ENCODE measurements around the gene CDKN2A. TPM values are rescaled to one million over a fixed set of nuclear protein-coding genes. Genes with fewer than 3 reads are reported as not detected.
"Not testable (repeated sequence)": the region's sequence is repeated elsewhere in the genome, so short reads cannot be mapped to it uniquely, and the experiment has no call there.

Gene CDKN2A
- polyA plus RNA-seq, 4 donors, result 0.53 TPM; not detected in 3

DNA sequence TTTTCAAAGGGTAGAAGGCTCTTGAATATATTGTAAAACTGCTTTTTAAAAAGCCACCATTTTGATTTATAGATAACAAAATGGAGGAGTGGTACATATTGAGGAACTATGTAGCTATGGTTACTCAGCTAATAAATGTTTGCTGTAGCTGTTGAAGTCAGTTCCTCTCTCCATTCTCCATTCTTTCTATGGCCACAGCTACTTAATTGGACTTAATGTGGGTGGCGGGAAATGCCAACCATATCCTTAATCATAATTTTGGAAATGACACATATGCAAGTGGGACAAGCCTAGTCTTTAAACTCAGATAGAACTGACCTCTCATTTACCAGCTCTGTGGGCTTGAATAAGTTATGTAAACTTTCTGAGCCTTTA is 10.6 kb downstream of the CDKN2A start:
- DNase-seq (ENCODE audit: low read depth in 4 of 4, low spot score in 3 of 4), result no peak

- no peak for DNase-seq (ENCODE audit: low read depth in 4 of 4, low spot score in 3 of 4)
Observed at GRCh38 chr9:21982861-21983560, 11.2 kb downstream of the CDKN2A start.

DNA sequence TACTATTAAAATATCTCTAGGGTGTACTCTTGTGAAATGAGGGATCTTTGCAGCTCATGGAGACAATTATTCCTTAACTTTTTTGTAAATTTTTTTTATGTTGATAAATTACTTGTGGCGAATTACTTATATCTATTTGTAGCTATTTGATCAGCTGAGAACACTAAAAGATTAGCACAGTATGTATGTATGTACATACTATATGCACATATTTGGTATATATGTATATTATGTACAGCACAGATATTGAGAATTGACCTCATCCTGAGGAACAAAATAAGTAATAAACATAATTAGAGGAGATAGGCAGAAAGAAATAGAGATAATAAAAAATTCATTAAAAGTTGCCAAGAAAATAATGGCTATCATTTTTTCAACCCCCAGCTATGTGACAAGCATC is 11.8 kb downstream of the CDKN2A start:
- no peak for DNase-seq (ENCODE audit: low read depth in 4 of 4, low spot score in 3 of 4)

- no peak for DNase-seq (ENCODE audit: low read depth in 4 of 4, low spot score in 3 of 4)
Observed at GRCh38 chr9:21976334-21976875, 17.8 kb downstream of the CDKN2A start.

- no peak for DNase-seq (ENCODE audit: low read depth in 4 of 4, low spot score in 3 of 4)
Observed at GRCh38 chr9:21974722-21975409, 19.3 kb downstream of the CDKN2A start.

DNA sequence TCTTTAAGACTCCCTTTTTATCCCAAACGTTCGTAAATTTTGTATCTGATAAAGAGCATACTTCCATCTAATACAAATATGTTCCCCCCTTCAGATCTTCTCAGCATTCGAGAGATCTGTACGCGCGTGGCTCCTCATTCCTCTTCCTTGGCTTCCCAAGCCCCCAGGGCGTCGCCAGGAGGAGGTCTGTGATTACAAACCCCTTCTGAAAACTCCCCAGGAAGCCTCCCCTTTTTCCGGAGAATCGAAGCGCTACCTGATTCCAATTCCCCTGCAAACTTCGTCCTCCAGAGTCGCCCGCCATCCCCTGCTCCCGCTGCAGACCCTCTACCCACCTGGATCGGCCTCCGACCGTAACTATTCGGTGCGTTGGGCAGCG is 19.9 kb downstream of the CDKN2A start:
- DNase-seq (ENCODE audit: low read depth in 4 of 4, low spot score in 3 of 4), result no peak

DNA sequence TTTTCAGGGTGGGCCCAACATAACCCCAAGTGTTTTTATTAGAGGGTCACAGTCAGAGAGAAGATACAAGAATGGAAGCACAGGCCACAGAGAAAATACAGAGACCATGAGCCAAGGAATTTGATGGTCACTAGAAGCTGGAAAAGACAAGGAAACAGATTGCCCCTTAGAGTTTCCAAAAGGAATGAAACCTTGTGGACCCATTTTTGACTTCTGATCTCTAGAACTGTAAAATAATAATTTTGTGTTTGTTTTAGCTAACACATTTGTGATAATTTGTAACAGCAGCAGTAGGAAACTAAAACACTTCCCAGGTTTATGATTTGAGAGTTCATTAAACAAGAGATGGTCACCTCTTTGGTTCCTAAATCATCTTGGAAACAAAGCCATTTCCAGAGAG is 21.8 kb downstream of the CDKN2A start:
- DNase-seq (ENCODE audit: low read depth in 4 of 4, low spot score in 3 of 4), result no peak

GRCh38 chr9:21970800-21971640 is 23.2 kb downstream of the CDKN2A start:
- DNase-seq (ENCODE audit: low read depth in 4 of 4, low spot score in 3 of 4), result no peak

- no peak for DNase-seq (ENCODE audit: low read depth in 4 of 4, low spot score in 3 of 4)
Observed at GRCh38 chr9:21969951-21970799, 24.0 kb downstream of the CDKN2A start.

DNA sequence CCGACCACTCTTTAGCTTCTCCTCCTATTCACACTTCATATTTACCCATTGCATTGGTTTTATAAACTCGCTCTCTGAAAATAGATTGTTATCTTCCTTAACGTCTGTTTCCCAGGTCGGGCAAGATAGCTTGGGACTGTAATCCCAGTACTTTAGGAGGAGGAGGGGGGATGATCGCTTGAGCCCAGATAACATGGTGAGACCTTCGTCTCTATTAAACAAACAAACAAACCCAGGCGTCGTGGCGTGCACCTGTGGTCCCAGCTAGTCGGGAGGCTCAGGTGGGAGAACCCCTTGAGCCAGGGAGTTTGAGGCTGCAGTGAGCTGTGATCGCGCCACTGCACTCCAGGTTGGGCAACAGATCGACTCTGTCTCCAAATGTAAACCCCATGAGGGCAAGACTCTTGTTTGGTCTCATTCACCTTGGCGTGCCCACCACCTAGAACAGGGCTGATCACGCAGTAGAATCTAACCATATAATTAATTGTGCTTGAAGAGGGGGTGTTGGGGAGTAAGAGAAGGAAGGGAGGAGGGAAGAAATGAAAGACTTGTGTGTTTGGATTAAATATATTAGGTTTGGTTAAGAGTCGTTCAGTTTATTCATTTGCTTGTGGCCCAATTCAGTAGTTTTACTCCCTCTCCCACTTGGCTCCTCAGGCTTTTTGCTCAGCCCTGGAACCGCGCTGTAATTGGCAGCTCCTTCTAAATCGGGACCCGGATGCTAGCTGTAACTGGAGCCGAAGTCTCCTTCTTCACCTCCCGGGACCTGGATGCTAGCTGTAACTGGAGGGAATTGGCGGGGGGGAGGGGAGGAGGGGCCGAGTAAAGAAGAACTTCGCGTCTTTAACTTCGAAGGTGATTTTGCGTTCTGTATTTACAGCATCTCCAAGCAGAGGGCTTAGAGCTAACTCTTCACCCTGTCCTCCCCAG is 24.9 kb downstream of the CDKN2A start:
- DNase-seq (ENCODE audit: low read depth in 4 of 4, low spot score in 3 of 4), result no peak

GRCh38 chr9:21968331-21969010 is 25.7 kb downstream of the CDKN2A start:
- DNase-seq (ENCODE audit: low read depth in 4 of 4, low spot score in 3 of 4), result no peak

DNA sequence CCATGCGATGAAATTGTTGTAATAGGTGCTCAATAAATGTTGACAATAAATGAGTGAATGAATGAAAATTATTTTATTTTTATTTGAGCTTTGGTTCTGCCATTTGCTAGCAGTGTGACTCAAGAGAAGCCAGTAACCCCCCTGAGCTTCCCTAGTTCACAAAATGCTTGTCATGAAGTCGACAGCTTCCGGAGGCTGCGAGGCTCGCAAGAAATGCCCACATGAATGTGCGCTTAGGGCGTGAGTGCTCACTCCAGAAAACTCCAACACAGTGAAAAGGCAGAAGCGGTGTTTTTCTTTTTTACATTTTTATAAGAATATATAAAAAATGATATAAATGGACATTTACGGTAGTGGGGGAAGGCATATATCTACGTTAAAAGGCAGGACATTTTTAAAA is 26.5 kb downstream of the CDKN2A start:
- no peak for DNase-seq (ENCODE audit: low read depth in 4 of 4, low spot score in 3 of 4)

GRCh38 chr9:21967169-21967568 is 27.0 kb downstream of the CDKN2A start:
- DNase-seq (ENCODE audit: low read depth in 4 of 4, low spot score in 3 of 4), result no peak

GRCh38 chr9:21966140-21966851 is 27.9 kb downstream of the CDKN2A start:
- no peak for DNase-seq (ENCODE audit: low read depth in 4 of 4, low spot score in 3 of 4)

GRCh38 chr9:21965401-21965951 is 28.7 kb downstream of the CDKN2A start:
- no peak for DNase-seq (ENCODE audit: low read depth in 4 of 4, low spot score in 3 of 4)

- DNase-seq (ENCODE audit: low read depth in 4 of 4, low spot score in 3 of 4), result no peak
Observed at GRCh38 chr9:21964925-21965385, 29.2 kb downstream of the CDKN2A start.

- DNase-seq (ENCODE audit: low read depth in 4 of 4, low spot score in 3 of 4), result no peak
Observed at GRCh38 chr9:21961569-21961968, 32.6 kb downstream of the CDKN2A start.

GRCh38 chr9:21959268-21959667 is 34.9 kb downstream of the CDKN2A start:
- DNase-seq (ENCODE audit: low read depth in 4 of 4, low spot score in 3 of 4), result not testable (repeated sequence)

All from left renal pelvis (tissue), 4 donors.